Neural cell (in vitro differentiated cells): ENCODE measurements around the gene MYEF2. TPM values are rescaled to one million over a fixed set of nuclear protein-coding genes. Genes with fewer than 3 reads are reported as not detected.

ENCODE experiments used
- H2AFZ ChIP-seq: fragments of 200-600, 300-800 bp; sonication (generic), shearing (Covaris generic); 2 replicates; pipeline ENCODE4 v1.6.0; 2014; ENCODE audit warnings: low read depth, mild to moderate bottlenecking, antibody characterized with exemption, low read length, moderate library complexity
- H3F3A ChIP-seq: fragments of 200-600 bp; shearing (Covaris generic); 2 replicates; pipeline ENCODE4 v1.6.1; 2016; ENCODE audit warnings: mild to moderate bottlenecking, moderate library complexity, mixed read lengths, antibody characterized with exemption, low read length; ENCODE audit not compliant: insufficient read depth, poor library complexity, severe bottlenecking
- H3K27ac ChIP-seq: fragments of 200-600, 300-800 bp; sonication (generic), shearing (Covaris generic); 2 replicates; pipeline ENCODE4 v1.5.1; 2014; ENCODE audit warnings: mild to moderate bottlenecking, low read length, moderate library complexity
- H3K27me3 ChIP-seq: fragments of 300-800, 200-600 bp; sonication (generic), shearing (Covaris generic); 2 replicates; pipeline ENCODE4 v1.6.0; 2014; ENCODE audit warnings: mild to moderate bottlenecking, low read depth, low read length, moderate library complexity; ENCODE audit not compliant: insufficient read depth
- H3K36me3 ChIP-seq: fragments of 300-800, 200-600 bp; sonication (generic), shearing (Covaris generic); 2 replicates; pipeline ENCODE4 v1.5.1; 2014; ENCODE audit warnings: mild to moderate bottlenecking, antibody characterized with exemption, low read length, moderate library complexity; ENCODE audit not compliant: insufficient read depth
- H3K4me2 ChIP-seq: fragments of 300-800, 200-600 bp; sonication (generic), shearing (Covaris generic); 2 replicates; pipeline ENCODE4 v1.6.0; 2014; ENCODE audit warnings: mild to moderate bottlenecking, low read length
- H3K4me3 ChIP-seq: fragments of 300-800, 200-600 bp; sonication (generic), shearing (Covaris generic); 2 replicates; pipeline ENCODE4 v1.5.1; 2014; ENCODE audit warnings: mild to moderate bottlenecking, low read length, moderate library complexity
- H3K79me2 ChIP-seq: fragments of 200-600 bp; shearing (Covaris generic); replicated peaks from 2 replicates; pipeline ENCODE4 v1.6.0; 2014; ENCODE audit warnings: mild to moderate bottlenecking, low read length, moderate library complexity; ENCODE audit not compliant: insufficient read depth
- H3K9ac ChIP-seq: fragments of 300-800, 200-600 bp; sonication (generic), shearing (Covaris generic); 2 replicates; pipeline ENCODE4 v1.6.1; 2016; ENCODE audit warnings: mild to moderate bottlenecking, low read length, mixed read lengths
- H3K9me2 ChIP-seq: fragments of 200-600 bp; shearing (Covaris generic); 2 replicates; pipeline ENCODE4 v1.6.1; 2016; ENCODE audit warnings: mild to moderate bottlenecking, low read length, mixed read lengths; ENCODE audit not compliant: insufficient read depth
- H3K9me3 ChIP-seq: fragments of 200-600, 300-800 bp; sonication (generic), shearing (Covaris generic); 2 replicates; pipeline ENCODE4 v1.6.1; 2016; ENCODE audit warnings: mild to moderate bottlenecking, mixed run types, low read length, moderate library complexity, mixed read lengths
- H4K20me1 ChIP-seq: fragments of 200-600 bp; shearing (Covaris generic); 2 replicates; pipeline ENCODE4 v1.6.1; 2016; ENCODE audit warnings: mild to moderate bottlenecking, mixed run types; ENCODE audit not compliant: insufficient read depth
- CTCF ChIP-seq: fragments of 450-650 bp; IDR thresholded peaks from 2 replicates; pipeline ENCODE4 v1.5.1; 2014; ENCODE audit warnings: antibody characterized with exemption, mild to moderate bottlenecking, moderate library complexity; ENCODE audit not compliant: poor library complexity, severe bottlenecking
- EP300 ChIP-seq: fragments of 450-650 bp; conservative IDR thresholded peaks from 2 replicates; pipeline ENCODE4 v1.6.1; 2014; ENCODE audit warnings: antibody characterized with exemption, mild to moderate bottlenecking, moderate library complexity; ENCODE audit not compliant: poor library complexity, severe bottlenecking
- EZH2 ChIP-seq: fragments of 200-600, 300-800 bp; shearing (Covaris generic), sonication (generic); IDR thresholded peaks from 2 replicates; pipeline ENCODE4 v1.6.1; 2014; ENCODE audit warnings: antibody characterized with exemption, low read length, borderline replicate concordance, mild to moderate bottlenecking; ENCODE audit not compliant: insufficient read depth, poor library complexity, severe bottlenecking
- MXI1 ChIP-seq: fragments of 450-650 bp; conservative IDR thresholded peaks from 2 replicates; pipeline ENCODE4 v1.6.1; 2014; ENCODE audit warnings: antibody characterized with exemption, mild to moderate bottlenecking; ENCODE audit not compliant: poor library complexity, severe bottlenecking
- POLR2AphosphoS5 ChIP-seq: IDR thresholded peaks from 2 replicates; pipeline ENCODE4 v1.6.1; 2012
- RAD21 ChIP-seq: fragments of 450-650 bp; conservative IDR thresholded peaks from 2 replicates; pipeline ENCODE4 v1.6.1; 2014; ENCODE audit warnings: antibody characterized with exemption, mild to moderate bottlenecking, moderate library complexity
- REST ChIP-seq: IDR thresholded peaks from 2 replicates; pipeline ENCODE4 v1.6.1; 2012; ENCODE audit warnings: borderline replicate concordance
- SMC3 ChIP-seq: fragments of 450-650 bp; conservative IDR thresholded peaks from 2 replicates; pipeline ENCODE4 v1.6.1; 2014; ENCODE audit warnings: antibody characterized with exemption, mild to moderate bottlenecking, moderate library complexity; ENCODE audit not compliant: poor library complexity
- TAF1 ChIP-seq: IDR thresholded peaks from 2 replicates; pipeline ENCODE4 v1.6.1; 2012; ENCODE audit warnings: low read depth
- polyA plus RNA-seq: library from polyadenylated mRNA; depleted of rRNA; stranded (reverse); fragments of >200 nt; gene quantifications from 2 replicates; pipeline ENCODE4 v1.2.3, GENCODE V29; 2014

MYEF2 gene
- polyA plus RNA-seq, 1 donor from 2014 or later, result 176 TPM

GRCh38 chr15:48221261-48221660, 43.2 kb upstream of the MYEF2 start:
- Histone ChIP-seq H3K9me2 (no peaks in the 10 kb centered on the region), H3K9me3 (no peaks in the 10 kb centered on the region)
- TF ChIP-seq RAD21 (no peak), POLR2AphosphoS5 (no peak), TAF1 (no peak), MXI1 (no peak), SMC3 (no peak), EP300 (no peak), REST (no peak)

GRCh38 chr15:48205981-48206380, 27.9 kb upstream of the MYEF2 start, which contains the start of gene SLC12A1:
SLC12A1 (plus strand) TSS chr15:48206302; CDS start chr15:48207720, 1,418 bp downstream.
- TF ChIP-seq TAF1 (no peak), EZH2 (no peak), RAD21 (no peak), REST (no peak), CTCF (no peak), POLR2AphosphoS5 (no peak), MXI1 (no peak), SMC3 (no peak)
- Histone ChIP-seq H3K36me3 (no peaks in the 10 kb centered on the region), H3K9ac (no peak within 1 kb of the TSS), H4K20me1 (no peaks in the 10 kb centered on the region), H3K4me2 (no peak within 1 kb of the TSS), H2AFZ (no peak within 1 kb of the TSS), H3K9me3 (no peaks in the 10 kb centered on the region), H3K4me3 (no peak within 1 kb of the TSS), H3K27ac (no peak within 1 kb of the TSS), H3K9me2 (no peaks in the 10 kb centered on the region), H3F3A (no peaks in the 10 kb centered on the region), H3K79me2 (no peaks in the 10 kb centered on the region), H3K27me3 (no peaks in the 10 kb centered on the region)

More at GRCh38 chr15:48221261-48221660, 43.2 kb upstream of the MYEF2 start:
- no peak overlapping the region for H3K4me2 ChIP-seq
- no peaks in the 10 kb centered on the region for H3K79me2 ChIP-seq
- no peaks in the 10 kb centered on the region for H4K20me1 ChIP-seq
- H3K4me3 ChIP-seq, result no peak overlapping the region
- H3K9ac ChIP-seq, result no peak overlapping the region
- no peaks in the 10 kb centered on the region for H3F3A ChIP-seq
- H3K27ac ChIP-seq, result no peak overlapping the region
- no peaks in the 10 kb centered on the region for H3K27me3 ChIP-seq
- no peak overlapping the region for H2AFZ ChIP-seq
- H3K36me3 ChIP-seq, result no peaks in the 10 kb centered on the region
